Keratinocyte (primary cell): ENCODE data around the gene LYL1. TPM values are rescaled to one million over a fixed set of nuclear protein-coding genes. Genes with fewer than 3 reads are reported as not detected.

ENCODE experiments used
- DNase-seq: peaks from one replicate; pipeline ENCODE4 v3.0.0-alpha.2; 2011; ENCODE audit warnings: low read depth, missing footprints, low spot score
- FAIRE-seq: peaks from 2 replicates; lab custom pipeline; 2011; peaks lifted over from hg19 to GRCh38; lab: Jason Lieb, UNC
- H2AFZ ChIP-seq: 2 replicates; pipeline ENCODE4 v1.6.0; 2012; ENCODE audit warnings: low read length, control low read depth, inconsistent platforms; ENCODE audit not compliant: control insufficient read depth
- H3K27ac ChIP-seq: 2 replicates; pipeline ENCODE4 v1.5.1; 2011; ENCODE audit warnings: low read length; ENCODE audit not compliant: control insufficient read depth, insufficient read depth
- H3K27me3 ChIP-seq: 3 replicates; pipeline ENCODE4 v1.6.0; 2011; ENCODE audit warnings: low read length; ENCODE audit not compliant: control insufficient read depth, insufficient read depth; ENCODE audit errors: extremely low read depth
- H3K36me3 ChIP-seq, 2 experiments: 2 replicates in 1 of 2; 3 replicates in 1 of 2; pipeline ENCODE4 v1.5.1; 2011; ENCODE audit warnings: low read length in 2 of 2, mild to moderate bottlenecking in 1 of 2; ENCODE audit not compliant: control insufficient read depth in 2 of 2, insufficient read depth in 2 of 2; ENCODE audit errors: extremely low read depth in 1 of 2
- H3K4me1 ChIP-seq: 3 replicates; pipeline ENCODE4 v1.5.1; 2011; ENCODE audit warnings: low read length; ENCODE audit not compliant: control insufficient read depth, insufficient read depth; ENCODE audit errors: extremely low read depth
- H3K4me2 ChIP-seq: 3 replicates; pipeline ENCODE4 v1.6.0; 2011; ENCODE audit warnings: low read depth, low read length; ENCODE audit not compliant: control insufficient read depth, insufficient read depth; ENCODE audit errors: extremely low read depth
- H3K4me3 ChIP-seq, 3 experiments: fragments of 200-600 bp in 1 of 3; sonication (generic) in 1 of 3; 2 replicates in 2 of 3; 3 replicates in 1 of 3; pipeline ENCODE4 v1.5.1; 2011 to 2016; ENCODE audit warnings: low read length in 3 of 3, mild to moderate bottlenecking in 3 of 3, control low read depth in 2 of 3, inconsistent platforms in 1 of 3, low read depth in 1 of 3, mixed read lengths in 1 of 3, mixed run types in 1 of 3, moderate library complexity in 1 of 3; ENCODE audit not compliant: control insufficient read depth in 2 of 3, insufficient read depth in 2 of 3; ENCODE audit errors: extremely low read depth in 1 of 3
- H3K79me2 ChIP-seq: 2 replicates; pipeline ENCODE4 v1.6.0; 2012; ENCODE audit warnings: low read length; ENCODE audit not compliant: control insufficient read depth, insufficient read depth
- H3K9ac ChIP-seq: 3 replicates; pipeline ENCODE4 v1.6.0; 2011; ENCODE audit warnings: low read length; ENCODE audit not compliant: control insufficient read depth, insufficient read depth; ENCODE audit errors: extremely low read depth
- H3K9me1 ChIP-seq: 3 replicates; pipeline ENCODE4 v1.6.0; 2011; ENCODE audit warnings: low read length; ENCODE audit not compliant: control insufficient read depth, insufficient read depth; ENCODE audit errors: extremely low read depth
- H3K9me3 ChIP-seq: 2 replicates; pipeline ENCODE4 v1.5.1; 2012; ENCODE audit warnings: low read depth, low read length; ENCODE audit not compliant: control insufficient read depth
- H4K20me1 ChIP-seq: 3 replicates; pipeline ENCODE4 v1.6.0; 2011; ENCODE audit warnings: low read length; ENCODE audit not compliant: control insufficient read depth, insufficient read depth; ENCODE audit errors: extremely low read depth
- EZH2 ChIP-seq: IDR thresholded peaks from one replicate; pipeline ENCODE4 v1.6.1; 2012; ENCODE audit warnings: inconsistent platforms, mild to moderate bottlenecking, low read length, moderate library complexity
- dilution Hi-C: fragments of 300-500 bp; cut with MboI; formaldehyde crosslinking; loops from one replicate; pipeline ENCODE4 v1.7.0; 2020; ENCODE audit warnings: low sequenced_read_pairs; ENCODE audit not compliant: extremely low pct_ligation_motif_present
- polyA plus RNA-seq, 5 experiments: library from polyadenylated mRNA; depleted of rRNA in 3 of 5; stranded (reverse) in 3 of 5; stranded (forward) in 1 of 5; unstranded in 1 of 5; fragments of >200 nt; gene quantifications; 1 replicate in 1 of 5; 2 replicates in 3 of 5; 3 replicates in 1 of 5; pipeline versions ENCODE4 v1.2.1 to v1.2.3, GENCODE V29; 2011 to 2012; ENCODE audit warnings: missing spikeins in 2 of 5, low read depth in 1 of 5, low replicate concordance in 1 of 5
- TF ChIP-seq, protein P1 (sequence below), 3 experiments: IDR thresholded peaks in 1 of 3; conservative IDR thresholded peaks in 1 of 3; optimal IDR thresholded peaks in 1 of 3; 2 replicates in 2 of 3; 3 replicates in 1 of 3; pipeline versions ENCODE3 to v1.5.1; 2011; ENCODE audit warnings: low read length in 3 of 3, mild to moderate bottlenecking in 3 of 3, moderate library complexity in 2 of 3, control low read depth in 1 of 3, inconsistent platforms in 1 of 3; ENCODE audit not compliant: insufficient read depth in 2 of 3; ENCODE audit errors: extremely low read depth in 1 of 3

LYL1 gene
- polyA plus RNA-seq, 1 donor (not counting 4 experiments of a cell fraction or from before 2014, with no cell fraction given), result 0.07 TPM

DNA sequence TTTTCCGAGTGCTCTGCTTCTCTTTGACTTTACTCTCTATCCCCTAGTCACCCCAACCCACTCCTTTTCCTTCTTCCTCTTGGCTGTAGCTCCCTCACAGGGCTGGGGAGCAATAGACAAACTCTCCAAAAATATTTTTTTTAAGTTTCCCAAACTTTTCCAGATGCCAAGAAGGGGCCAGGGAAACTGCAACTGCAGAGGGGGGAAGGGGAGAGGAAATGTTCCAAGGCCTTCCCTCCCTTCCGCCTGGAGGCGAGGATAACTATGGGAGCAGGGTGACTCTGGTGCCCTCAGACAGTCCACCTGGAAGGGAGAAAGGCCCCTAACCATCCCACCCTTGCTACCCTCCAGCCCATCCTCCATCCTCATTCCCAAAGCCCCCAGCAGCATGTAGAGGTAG is 49.4 kb downstream of the LYL1 start:
- dilution Hi-C loops, result no loop called here
- H3K9me3 ChIP-seq, result no peaks in the 10 kb centered on the region
- peaks cover 4% of the 10 kb centered on the region for H4K20me1 ChIP-seq
- H3K36me3 ChIP-seq, result peaks cover 0 to 9% of the 10 kb centered on the region in 2 experiments
- H2AFZ ChIP-seq, result no peak overlapping the region
- FAIRE-seq (no peak), DNase-seq (no peak)
- TF ChIP-seq, protein P1, sequence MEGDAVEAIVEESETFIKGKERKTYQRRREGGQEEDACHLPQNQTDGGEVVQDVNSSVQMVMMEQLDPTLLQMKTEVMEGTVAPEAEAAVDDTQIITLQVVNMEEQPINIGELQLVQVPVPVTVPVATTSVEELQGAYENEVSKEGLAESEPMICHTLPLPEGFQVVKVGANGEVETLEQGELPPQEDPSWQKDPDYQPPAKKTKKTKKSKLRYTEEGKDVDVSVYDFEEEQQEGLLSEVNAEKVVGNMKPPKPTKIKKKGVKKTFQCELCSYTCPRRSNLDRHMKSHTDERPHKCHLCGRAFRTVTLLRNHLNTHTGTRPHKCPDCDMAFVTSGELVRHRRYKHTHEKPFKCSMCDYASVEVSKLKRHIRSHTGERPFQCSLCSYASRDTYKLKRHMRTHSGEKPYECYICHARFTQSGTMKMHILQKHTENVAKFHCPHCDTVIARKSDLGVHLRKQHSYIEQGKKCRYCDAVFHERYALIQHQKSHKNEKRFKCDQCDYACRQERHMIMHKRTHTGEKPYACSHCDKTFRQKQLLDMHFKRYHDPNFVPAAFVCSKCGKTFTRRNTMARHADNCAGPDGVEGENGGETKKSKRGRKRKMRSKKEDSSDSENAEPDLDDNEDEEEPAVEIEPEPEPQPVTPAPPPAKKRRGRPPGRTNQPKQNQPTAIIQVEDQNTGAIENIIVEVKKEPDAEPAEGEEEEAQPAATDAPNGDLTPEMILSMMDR (optimal IDR thresholded peaks at IDR 0.05 in 1 of 3, IDR thresholded peaks at IDR 0.05 in 1 of 3, conservative IDR thresholded peaks at IDR 0.05 in 1 of 3; ENCODE audit: extremely low read depth in 1 of 3, insufficient read depth in 2 of 3, low read length in 3 of 3), result no peak
- no peak for TF ChIP-seq EZH2
- H3K4me1 ChIP-seq, result peaks cover 71% of the 10 kb centered on the region
- H3K27ac ChIP-seq, result peak overlapping the region; percentile 68
- H3K4me3 ChIP-seq, result peak overlapping the region in 1 of 3 experiments; percentile 31
- H3K79me2 ChIP-seq, result peaks cover 24% of the 10 kb centered on the region
- no peaks in the 10 kb centered on the region for H3K27me3 ChIP-seq
- H3K9ac ChIP-seq, result peak overlapping the region; percentile 61
- H3K9me1 ChIP-seq, result peaks cover 7% of the 10 kb centered on the region
- H3K4me2 ChIP-seq, result peak overlapping the region; percentile 58

DNA sequence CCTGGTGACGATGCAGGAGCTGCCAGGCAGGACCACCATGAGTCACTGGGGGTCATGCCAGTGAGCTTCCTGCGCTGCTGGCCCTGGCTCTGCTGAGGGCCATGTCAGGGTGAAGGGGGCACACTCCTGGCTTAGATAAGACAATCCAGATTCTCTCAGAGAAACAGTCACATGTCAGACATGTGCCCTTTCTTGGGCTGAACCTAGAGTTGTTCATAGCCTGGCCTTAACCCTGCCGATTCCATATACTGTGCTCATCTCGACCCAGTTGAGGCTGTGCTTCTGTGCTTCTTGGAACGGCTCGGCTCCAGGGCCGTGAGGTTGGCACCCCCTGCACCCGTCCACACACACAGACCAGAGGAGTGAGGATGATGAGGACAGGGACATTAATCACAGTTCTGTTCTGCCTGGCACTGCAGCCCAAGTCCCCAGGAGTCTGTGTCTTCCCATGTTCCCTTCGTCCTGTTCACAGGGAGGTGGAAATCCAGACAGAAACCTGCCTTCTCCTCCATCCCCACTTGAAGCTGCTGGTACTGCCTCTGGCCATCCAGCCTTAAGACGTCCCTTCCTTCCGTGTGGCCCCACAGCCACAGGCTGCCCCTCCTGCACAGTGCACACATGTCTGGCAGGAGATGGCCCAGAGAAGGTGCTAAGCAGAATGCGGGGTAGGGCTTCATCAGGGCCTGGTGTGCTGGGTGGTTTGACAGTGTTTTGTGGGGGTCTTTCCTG is 50.0 kb downstream of the LYL1 start:
- H3K79me2 ChIP-seq, result peaks cover 31% of the 10 kb centered on the region
- DNase-seq, result no peak
- no peak overlapping the region for H3K4me2 ChIP-seq
- peaks cover 0 to 9% of the 10 kb centered on the region in 2 experiments for H3K36me3 ChIP-seq
- no peak for TF ChIP-seq EZH2
- TF ChIP-seq, protein P1 (optimal IDR thresholded peaks at IDR 0.05 in 1 of 3, IDR thresholded peaks at IDR 0.05 in 1 of 3, conservative IDR thresholded peaks at IDR 0.05 in 1 of 3; ENCODE audit: extremely low read depth in 1 of 3, insufficient read depth in 2 of 3, low read length in 3 of 3), result no peak
- no peaks in the 10 kb centered on the region for H3K27me3 ChIP-seq
- dilution Hi-C loops, result no loop called here
- no peak overlapping the region for H3K27ac ChIP-seq
- peak; percentile 70 for FAIRE-seq
- H3K9me3 ChIP-seq, result no peaks in the 10 kb centered on the region
- H2AFZ ChIP-seq, result no peak overlapping the region
- H3K9ac ChIP-seq, result no peak overlapping the region
- H3K4me3 ChIP-seq, result no peak overlapping the region
- peaks cover 4% of the 10 kb centered on the region for H4K20me1 ChIP-seq
- H3K4me1 ChIP-seq, result peaks cover 71% of the 10 kb centered on the region
- H3K9me1 ChIP-seq, result peaks cover 7% of the 10 kb centered on the region
